Measurements from ENCODE around the gene CRYM.
"Not testable (repeated sequence)": the region's sequence is repeated elsewhere in the genome, so short reads cannot be mapped to it uniquely, and the experiment has no call there.

CRYM gene

DNA sequence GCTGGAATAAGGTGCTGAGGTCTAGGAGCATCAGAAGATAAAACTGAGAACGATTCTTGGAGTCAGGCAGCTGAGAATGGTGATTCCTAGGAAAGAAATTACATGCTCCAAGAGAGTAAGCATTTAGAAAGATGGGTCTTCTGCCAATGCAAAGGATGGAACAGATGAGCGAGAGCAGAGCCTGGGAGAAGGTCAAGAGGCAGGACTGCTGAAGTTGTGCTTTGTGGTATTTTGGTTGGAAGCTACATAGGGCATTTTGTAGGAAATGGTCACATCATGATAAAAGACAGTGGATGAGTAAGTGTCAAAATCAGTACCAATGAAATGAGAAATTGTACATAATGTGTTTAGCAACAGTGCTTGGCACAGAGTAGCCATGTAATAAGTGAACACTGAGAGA is 1.4 kb upstream of the CRYM start:
- no peak for DNase-seq (ENCODE audit: low spot score)

DNA sequence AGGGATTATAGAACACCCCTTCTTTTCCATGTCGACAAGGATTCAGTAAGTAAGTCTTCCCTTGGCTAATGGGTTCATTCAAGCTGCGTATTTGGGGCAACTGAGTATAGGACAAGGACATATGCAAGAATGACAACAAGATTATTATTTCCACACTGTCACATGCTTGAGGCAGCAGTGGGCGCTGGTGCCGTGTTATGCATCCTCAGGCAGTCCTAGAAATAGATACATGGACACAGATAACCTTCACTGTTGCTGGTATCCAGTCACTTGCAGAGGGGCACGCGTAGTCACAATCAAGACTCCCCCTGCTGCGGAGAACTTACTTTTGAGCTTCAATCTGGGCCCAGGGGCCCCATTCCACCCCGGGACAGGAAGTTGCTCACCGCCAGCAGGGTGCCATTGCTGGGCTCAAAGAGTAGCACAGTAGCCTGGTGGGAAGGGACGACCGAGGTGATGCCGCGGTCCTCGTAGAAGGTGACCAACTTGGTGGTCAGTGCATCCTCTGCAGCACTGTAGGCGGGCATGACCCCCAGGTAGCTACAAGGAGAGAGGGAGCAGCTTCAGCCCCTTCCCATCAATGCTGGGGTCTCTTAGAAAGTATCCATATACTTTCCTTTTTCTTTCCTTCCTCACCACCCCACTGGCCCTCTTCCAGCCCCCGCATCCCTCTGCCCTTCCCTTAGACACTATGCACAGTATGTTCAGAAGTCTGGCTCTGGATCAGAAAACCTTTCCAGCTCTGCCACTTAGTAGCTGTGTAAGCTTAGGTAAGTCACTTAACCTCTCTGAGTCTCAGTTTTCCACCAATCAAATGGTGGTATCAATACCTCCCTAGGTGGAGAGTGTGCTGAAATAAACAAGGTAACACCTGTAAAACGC is 804 bp downstream of the CRYM start:
- DNase-seq (ENCODE audit: low spot score), result no peak

DNA sequence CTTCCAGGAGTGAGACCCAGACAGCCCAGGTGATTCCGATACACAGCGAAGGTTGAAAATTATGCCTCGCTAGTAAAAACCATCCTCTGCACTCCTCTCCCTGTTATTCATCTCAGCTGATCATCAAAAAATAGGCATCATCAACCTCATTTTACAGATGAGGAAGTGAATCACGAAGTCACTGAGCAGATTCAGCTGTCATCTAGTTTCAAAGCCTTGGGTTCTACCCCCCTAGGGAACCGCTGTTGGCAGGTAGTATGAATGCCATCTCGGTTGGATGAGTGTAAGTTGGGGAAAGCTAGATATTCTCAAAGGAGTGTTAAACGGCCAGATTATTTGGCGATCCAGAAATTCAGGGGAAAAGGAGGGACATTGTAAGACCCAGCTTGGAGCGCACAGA is 2.0 kb downstream of the CRYM start:
- DNase-seq (ENCODE audit: low spot score), result no peak

DNA sequence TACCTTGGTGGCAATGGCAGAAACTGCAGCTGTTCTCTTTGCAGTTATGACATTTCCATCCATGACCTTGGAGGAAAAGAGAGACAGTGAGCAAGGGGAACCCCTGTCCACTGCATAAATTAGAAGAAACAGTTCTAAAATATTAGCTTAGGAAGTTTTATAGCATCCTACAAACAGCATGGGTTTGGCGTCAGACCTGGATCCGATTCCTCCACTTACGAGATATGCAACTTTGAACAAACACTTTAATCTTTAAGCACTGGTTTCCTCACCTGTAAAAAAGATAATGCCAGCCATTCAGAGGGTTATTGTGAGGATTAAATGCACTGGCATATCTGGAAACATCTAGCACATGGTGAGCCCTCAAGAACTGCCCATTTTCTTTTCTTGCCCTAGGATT is 2.6 kb downstream of the CRYM start:
- no peak for DNase-seq (ENCODE audit: low spot score)

DNA sequence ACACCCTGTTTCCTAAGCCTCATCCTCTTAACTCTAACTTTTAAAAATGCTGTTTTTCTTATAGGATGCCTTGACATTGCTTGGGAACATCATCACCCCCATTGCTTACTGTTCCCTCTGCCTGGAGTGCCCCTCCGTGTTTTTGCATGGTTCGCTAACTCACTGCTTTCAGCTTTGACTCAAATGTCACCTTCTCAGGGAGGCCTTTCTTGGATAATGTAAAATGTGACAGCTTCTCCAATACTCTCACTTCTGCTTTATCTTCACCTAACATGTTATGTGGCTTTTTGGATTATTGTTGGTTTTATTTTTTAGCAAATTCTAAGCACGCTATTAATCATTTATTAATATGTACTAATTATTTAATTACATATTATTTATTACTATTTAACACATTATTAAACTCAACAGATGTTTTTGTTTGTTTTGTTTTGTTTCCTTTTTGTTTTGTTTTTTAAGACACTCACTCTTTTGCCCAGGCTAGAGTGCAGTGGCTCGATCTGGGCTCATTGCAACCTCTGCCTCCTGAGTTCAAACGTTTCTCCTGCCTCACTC is 3.8 kb downstream of the CRYM start:
- DNase-seq (ENCODE audit: low spot score), result no peak

DNA sequence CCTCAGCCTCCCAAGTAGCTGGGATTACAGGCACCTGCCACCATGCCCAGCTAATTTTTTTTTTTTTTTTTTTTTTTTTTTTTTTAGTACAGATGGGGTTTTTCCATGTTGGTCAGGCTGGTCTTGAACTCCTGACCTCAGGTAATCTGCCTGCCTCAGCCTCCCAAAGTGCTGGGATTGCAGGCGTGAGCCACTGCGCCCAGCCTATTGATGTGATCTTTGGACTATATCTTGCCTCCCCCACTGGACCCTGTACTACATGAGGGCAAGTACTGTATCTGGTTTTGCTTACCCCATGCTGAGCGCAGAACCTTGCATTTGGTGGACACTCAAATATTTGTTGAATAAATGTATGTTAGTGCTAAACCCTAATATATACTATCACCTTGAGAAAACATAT is 5.3 kb downstream of the CRYM start:
- DNase-seq (ENCODE audit: low spot score), result not testable (repeated sequence)

DNA sequence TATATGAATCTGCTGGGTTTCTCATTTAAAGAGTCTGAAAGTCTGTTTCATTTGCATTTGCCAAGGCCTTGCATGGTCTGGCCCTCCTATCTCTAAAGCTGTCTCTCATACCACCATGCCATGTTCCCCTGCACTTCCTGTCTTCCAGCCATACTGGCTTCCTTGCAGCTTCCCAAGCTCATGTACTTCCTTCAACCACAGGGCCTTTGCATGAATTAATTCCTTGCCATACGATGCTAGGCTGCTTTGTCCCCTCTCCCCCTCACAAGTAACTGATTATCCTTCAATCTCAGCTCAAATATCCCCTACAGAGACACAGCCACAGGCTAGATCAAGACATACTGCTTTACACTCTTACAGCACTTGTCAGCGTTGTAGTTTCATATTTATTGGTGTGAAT is 5.8 kb downstream of the CRYM start:
- no peak for DNase-seq (ENCODE audit: low spot score)

DNA sequence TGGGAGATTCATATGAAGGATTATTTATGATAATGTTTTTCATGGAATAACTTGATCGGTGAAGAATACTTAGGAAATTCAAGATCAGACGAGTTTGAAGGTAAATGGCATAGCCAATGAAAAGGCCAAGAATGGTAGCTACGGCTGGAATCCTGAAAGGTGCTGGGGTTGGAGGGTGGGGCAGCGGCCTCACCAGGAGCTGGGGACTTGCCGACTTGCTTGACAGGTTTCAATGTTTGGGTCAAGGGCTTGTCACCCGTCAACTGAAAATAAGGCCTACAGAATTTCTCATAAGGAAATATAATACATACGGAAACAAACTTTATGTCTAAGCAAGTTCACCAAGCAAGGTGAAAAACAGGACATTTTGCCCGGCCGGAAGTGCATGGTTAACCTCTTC is 9.9 kb downstream of the CRYM start:
- no peak for DNase-seq (ENCODE audit: low spot score)

DNA sequence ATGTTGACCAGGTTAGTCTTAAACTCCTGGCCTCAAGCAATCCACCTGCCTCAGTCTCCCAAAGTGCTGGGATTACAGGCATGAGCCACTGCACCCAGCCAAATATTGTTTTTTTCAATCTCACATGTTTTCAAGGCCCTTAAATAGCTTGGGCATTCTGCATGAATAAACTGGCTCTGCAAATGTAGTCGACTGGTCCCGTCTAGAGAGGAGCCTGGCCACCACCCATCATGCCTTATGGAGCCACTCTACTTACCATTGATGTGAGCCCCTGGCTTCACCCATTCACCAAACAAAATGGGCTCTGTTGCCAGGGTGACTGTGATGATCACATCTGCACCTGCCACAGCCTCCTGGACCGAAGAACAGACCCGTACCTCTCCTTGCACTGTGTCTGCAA is 10.8 kb downstream of the CRYM start:
- DNase-seq (ENCODE audit: low spot score), result no peak

DNA sequence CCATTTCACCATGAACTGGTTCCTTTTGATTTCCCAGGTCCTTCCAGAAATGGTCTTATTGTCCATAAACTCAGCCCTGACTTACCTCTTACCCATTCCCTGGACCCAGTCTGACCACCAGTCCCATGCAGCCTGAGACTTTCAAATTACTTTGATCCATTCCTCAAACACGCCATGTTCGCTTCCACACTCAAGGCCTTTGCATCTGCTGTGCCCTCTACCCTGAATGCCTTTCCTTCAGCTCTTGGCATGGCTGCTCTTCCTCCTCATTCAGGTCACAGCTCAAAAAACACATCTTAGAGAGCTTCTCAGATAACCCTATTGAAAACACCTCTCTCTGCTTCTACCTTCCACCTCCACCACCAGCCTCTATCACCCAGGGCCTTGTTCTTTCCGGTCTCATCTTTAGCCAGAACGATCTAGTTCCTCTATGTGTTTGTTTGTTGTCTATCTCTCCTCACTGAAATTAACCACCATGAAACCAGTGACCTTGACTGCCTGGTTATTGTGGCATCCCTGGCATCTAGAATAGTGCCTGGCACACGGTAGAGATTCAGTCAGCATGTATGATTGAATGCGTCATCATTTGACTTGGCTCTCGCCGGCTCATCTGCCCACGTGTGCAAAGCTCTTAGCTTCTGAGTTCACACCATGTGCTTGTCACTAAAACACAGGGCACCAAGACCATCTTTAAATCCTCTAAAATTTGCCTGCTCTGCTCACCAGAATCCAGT is 12.8 kb downstream of the CRYM start:
- DNase-seq (ENCODE audit: low spot score), result no peak

DNA sequence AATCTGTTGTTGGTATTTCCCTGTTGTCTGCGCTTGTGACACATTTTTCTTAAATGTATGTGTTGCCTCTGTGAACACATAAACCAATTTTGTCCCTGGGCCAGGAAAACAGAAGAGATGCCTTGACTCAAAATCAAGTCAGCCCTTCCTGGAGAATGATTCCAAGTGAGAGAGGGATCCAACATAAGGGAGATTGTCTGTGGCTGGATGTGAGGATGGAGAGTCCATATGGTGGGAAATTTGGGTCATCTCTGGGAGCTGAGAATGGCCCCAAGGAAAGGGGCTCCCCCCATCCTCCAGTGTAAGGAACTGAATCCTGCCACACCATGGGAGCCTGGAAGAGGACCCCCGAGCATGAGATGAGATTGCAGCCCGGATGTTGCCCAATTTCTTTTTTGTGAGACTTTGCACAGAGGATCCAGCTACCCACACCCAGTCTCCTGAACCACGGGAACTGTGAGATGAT is 13.5 kb downstream of the CRYM start:
- no peak for DNase-seq (ENCODE audit: low spot score)

DNA sequence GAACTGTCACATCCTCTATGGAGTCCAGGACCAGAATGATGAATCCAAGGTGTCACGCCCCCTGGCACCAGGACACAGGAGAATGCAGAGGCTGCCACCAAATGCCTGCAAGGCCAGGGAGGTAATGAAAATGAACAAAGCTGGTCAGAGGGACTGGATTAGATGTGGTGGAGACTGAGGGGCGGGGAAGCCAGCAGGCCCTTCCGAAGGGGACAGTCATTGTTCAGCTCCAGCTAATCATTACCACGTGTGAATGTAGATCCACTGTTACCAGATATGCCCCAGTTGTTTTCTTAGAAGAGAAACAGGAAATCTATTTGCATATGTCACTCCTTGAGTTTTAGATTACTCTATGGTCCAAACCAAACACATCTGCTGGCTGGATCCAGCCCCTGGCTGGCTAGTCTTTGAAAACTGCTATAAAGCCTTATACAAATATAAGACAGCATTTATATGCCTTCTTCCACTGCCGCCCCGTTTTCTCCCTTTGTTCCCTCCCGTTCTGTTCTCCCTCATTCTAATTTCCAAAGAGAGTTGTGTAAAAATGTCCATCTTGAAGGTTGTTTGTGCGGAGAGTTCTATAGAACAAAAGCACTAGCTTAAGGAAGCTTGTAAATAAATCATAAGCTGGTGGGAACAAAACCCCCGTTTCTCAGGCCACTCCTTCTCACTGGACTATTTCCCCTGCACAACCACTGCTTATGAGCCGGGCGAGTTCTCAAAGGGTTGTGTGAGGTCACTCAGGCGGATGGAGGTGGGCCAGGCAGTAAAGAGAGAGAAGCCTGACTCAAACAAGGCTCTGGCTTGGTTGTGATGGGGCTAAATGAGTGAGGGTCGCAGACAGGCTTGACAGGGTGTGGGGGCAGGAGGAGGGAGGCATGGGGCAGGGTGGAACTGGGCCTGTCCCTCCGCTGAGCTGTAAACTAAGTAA is 14.2 kb downstream of the CRYM start:
- peak; percentile 50 for DNase-seq (ENCODE audit: low spot score)

DNA sequence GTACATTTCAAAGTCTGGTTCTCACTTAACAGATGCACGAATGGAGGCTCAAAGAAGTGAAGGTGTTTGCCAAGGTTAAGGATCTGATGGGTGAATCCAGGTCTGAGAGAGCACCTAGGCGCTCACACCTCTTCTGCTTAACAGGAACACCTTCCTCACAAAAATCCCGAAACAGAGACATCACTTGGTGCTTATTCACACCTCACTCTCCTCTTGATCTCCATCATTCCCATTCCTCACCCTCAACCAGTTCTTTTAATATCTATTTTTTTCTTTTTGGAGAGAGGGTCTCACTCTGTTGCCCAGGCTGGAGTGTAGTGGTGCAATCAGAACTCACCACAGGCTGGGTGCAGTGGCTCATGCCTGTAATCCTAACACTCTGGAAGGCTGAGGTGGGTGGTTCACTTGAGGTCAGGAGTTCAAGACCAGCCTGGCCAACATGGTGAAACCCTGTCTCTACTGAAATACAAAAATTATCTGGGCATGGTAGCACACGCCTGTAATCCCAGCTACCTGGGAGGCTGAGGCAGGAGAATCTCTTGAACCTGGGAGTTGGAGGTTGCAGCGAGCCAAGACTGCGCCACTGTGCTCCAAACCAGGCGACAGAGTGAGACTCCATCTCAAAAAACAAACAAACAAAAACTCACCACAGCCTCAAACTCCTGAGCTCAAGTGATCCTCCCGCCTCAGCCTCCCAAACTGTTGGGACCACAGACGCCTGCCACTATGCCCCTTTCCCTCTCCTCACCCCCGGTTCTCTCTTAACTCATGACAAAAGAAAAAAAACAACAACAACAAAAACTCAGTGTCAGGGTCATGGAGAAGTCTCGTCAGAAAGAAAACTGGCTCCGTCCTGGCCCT is 15.1 kb downstream of the CRYM start:
- no peak for DNase-seq (ENCODE audit: low spot score)

DNA sequence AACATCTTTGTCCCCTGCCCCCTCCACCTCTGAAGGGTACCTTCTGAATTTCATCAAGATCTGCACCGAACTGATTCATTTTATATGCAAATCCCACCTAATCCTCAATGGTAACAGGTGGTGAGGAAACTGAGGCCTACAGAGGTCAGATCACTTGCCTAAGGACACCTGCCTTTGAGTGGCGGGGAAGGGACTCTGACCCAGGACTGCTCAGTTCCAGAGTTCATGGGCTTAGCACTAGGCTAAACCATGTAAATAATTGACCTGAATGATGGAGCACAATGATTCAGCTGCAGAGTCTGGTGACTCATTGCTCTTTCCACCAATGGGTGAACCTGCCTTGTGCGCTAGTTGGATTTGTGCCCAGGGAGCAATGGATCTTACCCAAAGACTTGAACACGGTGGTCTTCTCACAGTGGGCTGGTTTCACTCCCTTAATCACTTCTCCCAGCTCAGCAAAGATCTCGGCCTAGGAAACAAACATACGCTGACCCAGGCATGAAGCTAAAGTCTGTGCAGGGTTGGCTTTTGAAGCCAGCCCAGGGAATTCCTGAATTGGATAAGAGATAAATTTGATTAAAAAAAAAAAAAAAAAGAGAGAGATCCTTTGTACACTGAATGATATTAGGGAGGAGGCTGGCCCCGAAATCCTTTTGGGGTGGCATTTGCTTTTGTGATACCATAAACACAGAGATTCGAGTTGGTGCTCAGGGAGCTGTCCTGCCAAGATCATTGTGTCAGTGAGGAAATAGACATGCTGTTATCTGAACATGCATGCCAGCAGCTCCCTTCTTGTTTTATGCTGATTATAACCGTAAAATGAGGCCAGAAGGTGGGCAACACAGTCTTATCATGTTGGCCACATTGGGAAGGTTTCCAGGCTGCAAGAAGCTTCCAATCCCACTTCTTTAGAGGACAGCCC is 17.0 kb downstream of the CRYM start:
- DNase-seq (ENCODE audit: low spot score), result peak; percentile 34

DNA sequence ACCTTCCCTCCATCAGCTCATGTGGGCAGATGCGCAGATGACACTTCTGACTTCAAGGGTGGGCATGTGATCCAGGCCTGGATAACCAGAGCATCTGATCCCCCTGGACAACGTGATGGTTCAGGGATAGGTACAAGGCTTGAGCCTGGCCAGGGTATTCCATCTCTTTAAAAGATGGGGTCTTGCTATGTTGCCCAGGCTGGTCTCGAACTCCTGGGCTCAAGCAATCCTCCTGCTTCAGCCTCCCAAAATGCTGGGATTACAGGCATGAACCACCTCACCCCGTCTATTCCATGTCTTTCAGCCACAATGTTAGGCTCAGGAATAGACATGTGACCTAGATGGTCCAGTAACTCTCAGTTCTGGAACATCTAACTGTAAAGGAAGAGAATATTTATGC is 20.8 kb downstream of the CRYM start:
- no peak for DNase-seq (ENCODE audit: low spot score)

DNA sequence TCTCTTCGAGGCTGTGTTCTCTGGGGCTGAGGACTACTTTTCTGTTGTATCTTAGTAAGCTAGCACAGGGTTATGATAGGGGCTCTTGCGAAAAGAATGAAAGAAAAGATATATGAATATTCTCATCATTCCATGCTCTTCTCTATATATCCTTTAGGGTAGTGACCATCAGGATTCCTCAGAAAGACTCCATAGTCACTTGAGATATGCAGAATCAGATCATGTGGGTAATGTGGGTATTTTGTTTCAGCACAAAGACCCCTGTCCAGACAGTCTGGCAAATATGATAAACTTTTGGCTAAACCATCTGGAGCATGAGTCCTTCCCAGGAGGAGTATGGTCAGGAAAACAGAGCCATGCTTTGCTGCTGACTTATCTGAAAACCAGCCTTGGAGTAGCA is 21.5 kb downstream of the CRYM start:
- no peak for DNase-seq (ENCODE audit: low spot score)

DNA sequence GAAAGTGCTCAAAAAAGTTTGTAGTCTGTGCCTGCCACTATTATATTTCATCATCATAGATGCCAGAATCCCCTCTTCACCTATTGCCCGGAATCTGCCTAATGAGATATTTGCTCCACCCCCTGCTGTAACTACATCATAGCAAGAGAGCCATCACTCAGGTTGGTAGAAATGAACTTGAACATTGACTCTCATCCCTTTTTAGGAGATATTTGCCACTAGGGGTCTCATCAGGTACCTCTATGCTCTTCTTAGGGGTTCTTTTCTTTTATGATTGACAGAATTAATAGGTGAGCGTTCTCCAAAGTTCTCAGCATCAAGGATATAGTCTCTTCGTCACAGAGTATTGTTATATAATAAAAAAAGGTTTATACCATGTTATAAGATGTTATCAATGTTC is 24.6 kb downstream of the CRYM start:
- no peak for DNase-seq (ENCODE audit: low spot score)

DNA sequence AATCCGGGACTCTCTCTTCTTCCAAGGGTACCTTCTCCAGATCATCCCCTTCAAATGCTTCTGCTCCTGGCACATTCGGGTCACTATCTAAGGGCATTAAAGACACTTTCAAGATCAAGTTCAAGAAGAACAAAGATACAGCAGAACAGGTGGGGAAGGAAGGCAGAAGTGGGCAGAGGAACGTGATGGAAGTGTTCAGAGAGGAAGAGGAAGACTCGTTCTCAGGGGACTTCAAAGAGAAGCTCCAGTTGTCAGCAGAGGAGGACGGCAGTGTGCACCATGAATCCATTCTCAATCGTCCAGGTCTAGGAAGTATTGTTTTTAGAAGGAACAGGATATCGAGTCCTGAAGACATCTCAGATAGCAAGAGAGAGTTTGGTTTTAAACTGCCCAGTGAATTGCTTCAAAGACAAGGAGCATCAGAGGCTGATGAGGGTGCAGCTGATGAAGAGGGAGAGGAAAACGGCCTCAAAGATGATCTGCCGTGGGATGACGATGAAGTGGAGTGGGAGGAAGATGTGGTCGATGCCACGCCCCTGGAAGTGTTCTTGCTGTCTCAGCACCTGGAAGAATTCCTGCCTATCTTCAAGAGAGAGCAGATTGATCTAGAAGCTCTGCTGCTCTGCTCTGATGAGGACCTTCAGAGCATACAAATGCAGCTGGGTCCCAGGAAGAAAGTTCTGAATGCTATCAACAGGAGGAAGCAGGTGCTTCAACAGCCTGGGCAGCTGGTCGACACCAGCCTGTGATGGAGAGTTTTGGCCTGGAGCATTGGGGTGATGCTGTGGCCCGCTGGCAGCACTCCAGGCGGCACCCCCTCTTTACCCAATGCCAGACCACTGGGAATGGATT is 27.8 kb downstream of the CRYM start:
- DNase-seq (ENCODE audit: low spot score), result no peak

DNA sequence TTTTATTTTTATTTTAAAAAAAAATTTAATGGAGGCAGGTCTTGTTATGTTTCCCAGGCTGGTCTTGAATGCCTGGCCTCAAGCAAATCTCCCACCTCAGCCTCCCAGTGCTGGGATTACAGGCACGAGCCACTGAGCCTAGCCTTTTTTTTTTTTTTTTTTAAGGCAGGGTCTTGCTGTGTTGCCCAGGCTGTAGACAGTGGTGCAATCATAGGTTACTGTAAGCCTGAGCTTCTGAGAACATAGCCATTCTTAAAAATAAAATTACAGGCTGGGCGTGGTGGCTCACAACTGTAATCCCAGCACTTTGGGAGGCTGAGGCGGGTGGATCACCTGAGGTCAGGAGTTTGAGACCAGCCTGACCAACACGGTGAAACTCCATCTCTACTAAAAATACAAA is 29.9 kb downstream of the CRYM start:
- not testable (repeated sequence) for DNase-seq (ENCODE audit: low spot score)
